ENCODE data around the gene COP1. TPM values are rescaled to one million over a fixed set of nuclear protein-coding genes. Genes with fewer than 3 reads are reported as not detected.
A peak's percentile ranks its signal among the peaks of the same experiment; 100 is the strongest.
"Not testable (repeated sequence)": the region's sequence is repeated elsewhere in the genome, so short reads cannot be mapped to it uniquely, and the experiment has no call there.

The COP1 gene
- total and polyA plus RNA-seq, 2 of the 13 experiments (the other 11 are each of a cell fraction or from before 2014, with no cell fraction given): 20.5 to 51.3 TPM

GRCh38 chr1:176009951-176010350 is 197.1 kb downstream of the COP1 start (continued):
- peak in 1 of 2 experiments; percentile 12; a peak in 1 of 4 replicates for TF ChIP-seq EP300 (IDR thresholded peaks at IDR 0.05; ENCODE audit: low read depth in 2 of 2, low read length in 2 of 2)
- no peak for TF ChIP-seq EP300 (CRISPR knock-in tag; IDR thresholded peaks at IDR 0.05; ENCODE audit: borderline replicate concordance)
- peak; percentile 83 for TF ChIP-seq ZBTB33 (CRISPR knock-in tag; IDR thresholded peaks at IDR 0.05)
- no peak for TF ChIP-seq ZNF513 (CRISPR knock-in tag; conservative IDR thresholded peaks at IDR 0.05)
- TF ChIP-seq HMG20B (CRISPR knock-in tag; conservative IDR thresholded peaks at IDR 0.05): no peak
- no peak for TF ChIP-seq PHF20 (CRISPR knock-in tag; IDR thresholded peaks at IDR 0.05)

- POLR2A ChIA-PET; intact Hi-C loops (cut with micrococcal nuclease; ENCODE audit: unreplicated experiment); DNase-seq (ENCODE audit: low spot score); in situ Hi-C loops (cut with HindIII; ENCODE audit: extremely low pct_ligation_motif_present, low pct_unique_long_range_greater_than_20kb); H3K79me2 ChIP-seq (ENCODE audit: insufficient read depth, low read length); H3K9ac ChIP-seq (ENCODE audit: insufficient read depth, low read depth, low read length); H3K4me3 ChIP-seq (replicated peaks in 1 of 3; ENCODE audit: insufficient read depth in 1 of 3, low read depth in 2 of 3, low read length in 3 of 3); H3K27me3 ChIP-seq (ENCODE audit: control insufficient read depth in 1 of 2, insufficient read depth in 2 of 2, low read length in 2 of 2); H3K9me3 ChIP-seq (ENCODE audit: low read length); H4K20me1 ChIP-seq (ENCODE audit: insufficient read depth, low read length); H3K4me1 ChIP-seq (ENCODE audit: insufficient read depth, low read length); BruUV-seq (replicated peaks); H3K27ac ChIP-seq (ENCODE audit: extremely low read length, insufficient read depth, low read length); CTCF ChIA-PET (ENCODE audit: low intra/inter-chr PET ratio, low total read pairs); H3K4me2 ChIP-seq (ENCODE audit: low read depth, low read length); H2AFZ ChIP-seq (ENCODE audit: low read length); ATAC-seq; FAIRE-seq; TF ChIP-seq FOXA1 (IDR thresholded peaks at IDR 0.05): not testable (repeated sequence)
- 0 out of 2 replicates have a peak, but pooled peaks have one; percentile 11 for TF ChIP-seq FOXA1 (CRISPR knock-in tag; IDR thresholded peaks at IDR 0.05)
- 0 out of 2 replicates have a peak, but pooled peaks have one; percentile 19 for TF ChIP-seq HOXA3 (CRISPR knock-in tag; IDR thresholded peaks at IDR 0.05)
- peak; percentile 69 for TF ChIP-seq ZBTB33 (CRISPR knock-in tag; IDR thresholded peaks at IDR 0.05)
- TF ChIP-seq ZNF281 (CRISPR knock-in tag; IDR thresholded peaks at IDR 0.05; ENCODE audit: borderline replicate concordance): peak; percentile 38; the same call in 1 of the 2 replicates
- WGBS (ENCODE audit: low lambda C conversion rate): 98% methylated on average over 27 of the region's 28 CpGs
- peaks cover 0 to 12% of the 10 kb centered on the region in 2 experiments; a peak in 2 of 5 replicates for H3K36me3 ChIP-seq (replicated peaks in 1 of 2; ENCODE audit: control insufficient read depth in 1 of 2, insufficient read depth in 2 of 2, low read length in 2 of 2)
These were observed 199.2 kb downstream of the COP1 start for GRCh38 chr1:176007756-176008389.

Measured in HepG2 (cell line).